SU-DHL-6 (cell line): Measurements from ENCODE around the gene KLHDC7B.

ENCODE experiments used
- H2AFZ ChIP-seq: fragments of 200-600 bp; sonication (generic); 2 replicates; pipeline ENCODE4 v1.6.1; 2014; ENCODE audit warnings: low read depth, mild to moderate bottlenecking, moderate library complexity, mixed read lengths, antibody characterized with exemption, low read length; ENCODE audit not compliant: severe bottlenecking
- H3F3A ChIP-seq: fragments of 200-600 bp; shearing (Covaris generic); 2 replicates; pipeline ENCODE4 v1.6.0; 2016; ENCODE audit warnings: antibody characterized with exemption, mild to moderate bottlenecking; ENCODE audit not compliant: insufficient read depth
- H3K27ac ChIP-seq: fragments of 200-600 bp; sonication (generic); 2 replicates; pipeline ENCODE4 v1.5.1; 2016; ENCODE audit warnings: low read depth, mild to moderate bottlenecking, low read length, moderate library complexity, mixed read lengths
- H3K27me3 ChIP-seq: fragments of 200-600 bp; sonication (generic), shearing (Covaris generic); 2 replicates; pipeline ENCODE4 v1.6.0; 2014; ENCODE audit warnings: mild to moderate bottlenecking, low read length
- H3K36me3 ChIP-seq: fragments of 200-600 bp; sonication (generic); 2 replicates; pipeline ENCODE4 v1.6.1; 2014; ENCODE audit warnings: mild to moderate bottlenecking, low read length, mixed read lengths
- H3K4me2 ChIP-seq: fragments of 300-600, 200-600 bp; shearing (Covaris generic), sonication (generic); 2 replicates; pipeline ENCODE4 v1.6.0; 2014; ENCODE audit warnings: low read length, low read depth, mild to moderate bottlenecking; ENCODE audit not compliant: poor library complexity, severe bottlenecking
- H3K4me3 ChIP-seq: fragments of 200-600 bp; sonication (generic); 2 replicates; pipeline ENCODE4 v1.5.1; 2014; ENCODE audit warnings: antibody characterized with exemption, low read length, mild to moderate bottlenecking, mixed read lengths; ENCODE audit not compliant: insufficient read depth, poor library complexity, severe bottlenecking
- H3K79me2 ChIP-seq: fragments of 200-600 bp; sonication (generic); 2 replicates; pipeline ENCODE4 v1.6.1; 2014; ENCODE audit warnings: mild to moderate bottlenecking, low read length, moderate library complexity; ENCODE audit not compliant: insufficient read depth
- H3K9ac ChIP-seq: fragments of 200-600 bp; sonication (generic); 2 replicates; pipeline ENCODE4 v1.7.0; 2014; ENCODE audit warnings: mild to moderate bottlenecking, low read length
- H3K9me2 ChIP-seq: fragments of 200-600 bp; sonication (generic); replicated peaks from 2 replicates; pipeline ENCODE4 v1.6.1; 2014; ENCODE audit warnings: low read length; ENCODE audit not compliant: insufficient read depth
- H3K9me3 ChIP-seq: fragments of 200-600 bp; sonication (generic); 2 replicates; pipeline ENCODE4 v1.6.1; 2014; ENCODE audit warnings: low read length, mixed read lengths; ENCODE audit not compliant: insufficient read depth
- H4K20me1 ChIP-seq: fragments of 200-600 bp; sonication (generic); 2 replicates; pipeline ENCODE4 v1.6.1; 2014; ENCODE audit warnings: low read depth, mild to moderate bottlenecking, antibody characterized with exemption, low read length, moderate library complexity, mixed read lengths
- EZH2phosphoT487 ChIP-seq: fragments of 200-600 bp; sonication (generic), shearing (Covaris generic); conservative IDR thresholded peaks from 2 replicates; pipeline ENCODE4 v1.6.1; 2018; ENCODE audit warnings: mild to moderate bottlenecking, antibody characterized with exemption, low read length, moderate library complexity, mixed read lengths
- TF ChIP-seq, protein P1 (sequence below): fragments of 200-600 bp; sonication (generic); IDR thresholded peaks from one replicate; pipeline ENCODE4 v1.5.1; 2017; ENCODE audit warnings: antibody characterized with exemption, mild to moderate bottlenecking, low read length, moderate library complexity; ENCODE audit not compliant: insufficient read depth, poor library complexity, severe bottlenecking

KLHDC7B gene

GRCh38 chr22:50564289-50564688 lies 18.6 kb downstream of the KLHDC7B start:
- Histone ChIP-seq H3F3A (peaks cover 3% of the 10 kb centered on the region; the same call in 1 of the 2 replicates), H3K79me2 (no peaks in the 10 kb centered on the region), H3K9ac (no peak overlapping the region), H3K9me2 (no peaks in the 10 kb centered on the region), H2AFZ (no peak overlapping the region), H3K27ac (no peak overlapping the region), H3K27me3 (no peaks in the 10 kb centered on the region), H3K36me3 (peaks cover 4% of the 10 kb centered on the region; the same call in 1 of the 2 replicates), H4K20me1 (no peaks in the 10 kb centered on the region), H3K9me3 (no peaks in the 10 kb centered on the region), H3K4me2 (no peak overlapping the region), H3K4me3 (no peak overlapping the region)
- TF ChIP-seq, protein P1, sequence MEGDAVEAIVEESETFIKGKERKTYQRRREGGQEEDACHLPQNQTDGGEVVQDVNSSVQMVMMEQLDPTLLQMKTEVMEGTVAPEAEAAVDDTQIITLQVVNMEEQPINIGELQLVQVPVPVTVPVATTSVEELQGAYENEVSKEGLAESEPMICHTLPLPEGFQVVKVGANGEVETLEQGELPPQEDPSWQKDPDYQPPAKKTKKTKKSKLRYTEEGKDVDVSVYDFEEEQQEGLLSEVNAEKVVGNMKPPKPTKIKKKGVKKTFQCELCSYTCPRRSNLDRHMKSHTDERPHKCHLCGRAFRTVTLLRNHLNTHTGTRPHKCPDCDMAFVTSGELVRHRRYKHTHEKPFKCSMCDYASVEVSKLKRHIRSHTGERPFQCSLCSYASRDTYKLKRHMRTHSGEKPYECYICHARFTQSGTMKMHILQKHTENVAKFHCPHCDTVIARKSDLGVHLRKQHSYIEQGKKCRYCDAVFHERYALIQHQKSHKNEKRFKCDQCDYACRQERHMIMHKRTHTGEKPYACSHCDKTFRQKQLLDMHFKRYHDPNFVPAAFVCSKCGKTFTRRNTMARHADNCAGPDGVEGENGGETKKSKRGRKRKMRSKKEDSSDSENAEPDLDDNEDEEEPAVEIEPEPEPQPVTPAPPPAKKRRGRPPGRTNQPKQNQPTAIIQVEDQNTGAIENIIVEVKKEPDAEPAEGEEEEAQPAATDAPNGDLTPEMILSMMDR: no peak
- no peak for TF ChIP-seq EZH2phosphoT487

DNA sequence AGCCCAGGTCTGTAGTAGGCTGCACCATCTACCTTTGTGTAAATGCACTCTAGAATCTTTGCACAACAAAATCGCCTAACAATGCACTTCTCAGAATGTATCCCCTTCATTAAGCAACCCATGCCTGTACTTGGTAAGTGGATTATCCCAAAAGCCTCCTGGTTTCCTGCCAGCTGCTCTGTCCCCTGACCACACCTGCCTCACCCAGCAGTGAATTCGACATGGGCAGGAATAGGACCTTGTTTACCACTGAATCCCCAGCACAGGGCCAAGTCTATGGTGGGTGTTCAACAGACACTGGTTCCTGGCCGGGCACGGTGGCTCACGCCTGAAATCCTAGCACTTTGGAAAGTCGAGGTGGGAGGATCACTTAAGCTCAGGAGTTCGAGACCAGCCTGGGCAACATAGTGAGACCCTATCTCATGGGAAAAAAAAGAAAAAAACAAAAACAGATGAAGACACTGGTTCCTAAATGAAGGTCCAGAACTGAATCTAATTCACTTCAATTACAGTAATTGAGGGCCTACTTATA lies 22.1 kb downstream of the KLHDC7B start:
- H3F3A ChIP-seq: peaks cover 3% of the 10 kb centered on the region; the same call in 1 of the 2 replicates
- H3K9me3 ChIP-seq: no peaks in the 10 kb centered on the region
- no peak for TF ChIP-seq EZH2phosphoT487
- TF ChIP-seq, protein P1: no peak
- H3K27ac ChIP-seq: no peak overlapping the region
- no peaks in the 10 kb centered on the region for H3K9me2 ChIP-seq
- no peaks in the 10 kb centered on the region for H3K27me3 ChIP-seq
- no peak overlapping the region for H2AFZ ChIP-seq
- H3K9ac ChIP-seq: no peak overlapping the region
- peaks cover 4% of the 10 kb centered on the region; the same call in 1 of the 2 replicates for H3K36me3 ChIP-seq
- no peaks in the 10 kb centered on the region for H3K79me2 ChIP-seq
- no peak overlapping the region for H3K4me2 ChIP-seq
- no peaks in the 10 kb centered on the region for H4K20me1 ChIP-seq
- H3K4me3 ChIP-seq: no peak overlapping the region

- H3K36me3 ChIP-seq: peaks cover 4% of the 10 kb centered on the region; the same call in 1 of the 2 replicates
- no peak for TF ChIP-seq EZH2phosphoT487
- TF ChIP-seq, protein P1: no peak
- H3K9me2 ChIP-seq: no peaks in the 10 kb centered on the region
- H4K20me1 ChIP-seq: no peaks in the 10 kb centered on the region
- H3K9me3 ChIP-seq: no peaks in the 10 kb centered on the region
- no peak overlapping the region for H3K4me3 ChIP-seq
- H3K4me2 ChIP-seq: no peak overlapping the region
- H3K9ac ChIP-seq: no peak overlapping the region
- no peaks in the 10 kb centered on the region for H3K27me3 ChIP-seq
- H3F3A ChIP-seq: peaks cover 3% of the 10 kb centered on the region; the same call in 1 of the 2 replicates
- no peak overlapping the region for H2AFZ ChIP-seq
- H3K79me2 ChIP-seq: no peaks in the 10 kb centered on the region
- no peak overlapping the region for H3K27ac ChIP-seq
Measured at GRCh38 chr22:50568626-50569025, 22.9 kb downstream of the KLHDC7B start.
